Activated CD8-positive, alpha-beta T cell treated with anti-CD3 and anti-CD28 coated beads for 36 hours (primary cell): ENCODE measurements around the gene GLYATL1B. TPM values are rescaled to one million over a fixed set of nuclear protein-coding genes. Genes with fewer than 3 reads are reported as not detected.
"Not testable (repeated sequence)": the region's sequence is repeated elsewhere in the genome, so short reads cannot be mapped to it uniquely, and the experiment has no call there.

Experiments used
- ATAC-seq: fragments of 200-7000 bp; cut with Tn5 transposase; one replicate; pipeline ENCODE4 v1.10.0; 2021; ENCODE audit warnings: mild to moderate bottlenecking, moderate library complexity
- CTCF ChIA-PET: fragments of 350-600 bp; sonication (Branson Sonifier 250); formaldehyde crosslinking; loops from one replicate; lab custom pipeline; 2021; ENCODE audit warnings: antibody characterized with exemption; lab: Charles Lee
- POLR2A ChIA-PET: fragments of 350-600 bp; sonication (Branson Sonifier 250); formaldehyde crosslinking; loops from one replicate; lab custom pipeline; 2021; ENCODE audit warnings: antibody characterized with exemption; lab: Charles Lee
- DNase-seq: peaks from one replicate; pipeline ENCODE4 v3.0.0-alpha.2; 2020
- H3K27ac Mint-ChIP-seq: one replicate; pipeline ENCODE4 v1.8.0; 2021; ENCODE audit warnings: mild to moderate bottlenecking, mixed read lengths
- H3K27me3 Mint-ChIP-seq: one replicate; pipeline ENCODE4 v1.8.0; 2021; ENCODE audit warnings: mixed read lengths
- H3K36me3 Mint-ChIP-seq: one replicate; pipeline ENCODE4 v1.8.0; 2021; ENCODE audit warnings: low read depth, mixed read lengths
- H3K4me1 Mint-ChIP-seq: one replicate; pipeline ENCODE4 v1.8.0; 2021; ENCODE audit warnings: low read depth, mixed read lengths
- H3K4me3 Mint-ChIP-seq: one replicate; pipeline ENCODE4 v1.8.0; 2021; ENCODE audit warnings: mild to moderate bottlenecking, moderate library complexity, mixed read lengths
- H3K9me3 Mint-ChIP-seq: one replicate; pipeline ENCODE4 v1.8.0; 2021; ENCODE audit warnings: mixed read lengths
- intact Hi-C: fragments of 100-400 bp; cut with micrococcal nuclease; formaldehyde crosslinking; loops from one replicate; pipeline ENCODE4 v1.10.0; 2022
- total RNA-seq, 2 experiments: library from RNA; stranded (reverse); gene quantifications; one replicate each; pipeline ENCODE4 v1.2.3, GENCODE V29; 2021
- TF ChIP-seq, protein P1 (sequence below): fragments of 200-600 bp; IDR thresholded peaks from one replicate; pipeline ENCODE4 v1.8.0; 2022; ENCODE audit warnings: antibody characterized with exemption, mild to moderate bottlenecking

GLYATL1B gene
- total RNA-seq, 2 experiments from 2014 or later: not detected

DNA sequence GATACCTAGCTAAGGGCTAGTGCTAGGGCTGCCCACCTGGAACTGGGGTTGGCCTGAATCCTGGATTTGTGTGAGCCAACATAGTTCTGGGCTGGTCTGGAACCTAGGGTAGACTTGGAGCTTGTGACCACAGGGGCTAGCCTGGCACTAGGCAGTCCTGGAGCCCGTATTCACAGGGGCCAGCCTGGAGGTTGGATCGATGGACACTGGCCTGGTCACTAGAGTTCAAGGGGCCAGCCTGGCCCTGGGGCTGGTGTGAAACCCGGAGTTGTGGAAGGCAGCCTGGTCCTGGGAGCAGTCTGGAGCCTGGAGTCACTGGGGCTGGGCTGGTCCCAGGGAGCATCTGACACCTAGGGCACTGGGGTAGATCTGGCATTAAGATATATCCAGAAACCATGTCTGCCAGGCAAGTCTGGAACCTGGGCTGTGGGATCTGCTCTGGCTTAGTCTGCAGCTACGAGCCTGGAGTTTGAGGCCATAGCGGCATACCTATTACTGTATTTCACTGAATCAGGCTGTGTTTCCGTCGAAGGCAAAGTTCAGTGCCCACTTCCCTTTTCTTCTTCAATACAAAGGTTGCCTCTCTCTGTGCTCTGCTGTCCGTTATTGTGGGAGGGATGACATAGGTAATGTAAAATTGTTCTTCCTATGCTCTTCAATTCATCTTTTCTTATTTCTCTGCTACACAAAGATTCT is 9.1 kb upstream of the GLYATL1B start:
- Mint-ChIP-seq H3K4me1 (peaks cover 1% of the 10 kb centered on the region), H3K27me3 (peaks cover 22% of the 10 kb centered on the region), H3K4me3 (no peak overlapping the region), H3K9me3 (no peaks in the 10 kb centered on the region), H3K36me3 (no peaks in the 10 kb centered on the region), H3K27ac (no peak overlapping the region)
- intact Hi-C loops: no loop called here
- DNase-seq (no peak), ATAC-seq (no peak)
- TF ChIP-seq, protein P1, sequence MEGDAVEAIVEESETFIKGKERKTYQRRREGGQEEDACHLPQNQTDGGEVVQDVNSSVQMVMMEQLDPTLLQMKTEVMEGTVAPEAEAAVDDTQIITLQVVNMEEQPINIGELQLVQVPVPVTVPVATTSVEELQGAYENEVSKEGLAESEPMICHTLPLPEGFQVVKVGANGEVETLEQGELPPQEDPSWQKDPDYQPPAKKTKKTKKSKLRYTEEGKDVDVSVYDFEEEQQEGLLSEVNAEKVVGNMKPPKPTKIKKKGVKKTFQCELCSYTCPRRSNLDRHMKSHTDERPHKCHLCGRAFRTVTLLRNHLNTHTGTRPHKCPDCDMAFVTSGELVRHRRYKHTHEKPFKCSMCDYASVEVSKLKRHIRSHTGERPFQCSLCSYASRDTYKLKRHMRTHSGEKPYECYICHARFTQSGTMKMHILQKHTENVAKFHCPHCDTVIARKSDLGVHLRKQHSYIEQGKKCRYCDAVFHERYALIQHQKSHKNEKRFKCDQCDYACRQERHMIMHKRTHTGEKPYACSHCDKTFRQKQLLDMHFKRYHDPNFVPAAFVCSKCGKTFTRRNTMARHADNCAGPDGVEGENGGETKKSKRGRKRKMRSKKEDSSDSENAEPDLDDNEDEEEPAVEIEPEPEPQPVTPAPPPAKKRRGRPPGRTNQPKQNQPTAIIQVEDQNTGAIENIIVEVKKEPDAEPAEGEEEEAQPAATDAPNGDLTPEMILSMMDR: no peak
- POLR2A ChIA-PET: no interaction called here
- CTCF ChIA-PET: interaction anchor here (1.3 to 1.7 kb wide), 3 partner anchors 19 to 59 kb away, joined by 3 to 4 read pairs (median 3); no protein-coding TSS in a partner anchor

DNA sequence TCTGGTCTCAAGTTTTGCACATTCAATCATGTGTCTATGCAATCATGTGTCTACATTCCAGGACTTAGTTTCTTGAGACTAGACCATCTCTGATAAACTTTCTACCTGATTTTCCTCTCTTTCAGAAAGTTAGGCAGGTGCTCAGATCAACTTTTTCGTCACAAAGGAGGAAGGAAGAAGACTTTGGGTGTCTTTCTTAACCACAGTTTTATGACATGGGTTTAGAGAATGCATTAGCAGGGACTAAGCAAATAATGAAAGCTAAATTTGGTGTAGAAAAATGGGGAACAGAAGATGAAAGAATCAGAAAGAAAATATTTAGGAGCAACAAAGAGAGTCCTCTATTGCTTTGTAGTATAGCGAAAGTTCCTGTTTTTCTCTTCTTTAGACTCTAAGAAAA is 7.7 kb upstream of the GLYATL1B start:
- Mint-ChIP-seq H3K36me3 (no peaks in the 10 kb centered on the region), H3K4me1 (peaks cover 1% of the 10 kb centered on the region), H3K4me3 (no peak overlapping the region), H3K27me3 (peaks cover 25% of the 10 kb centered on the region), H3K27ac (no peak overlapping the region), H3K9me3 (no peaks in the 10 kb centered on the region)
- ATAC-seq: no peak
- TF ChIP-seq, protein P1: no peak
- ChIA-PET POLR2A (no interaction called here), CTCF (interaction anchor here (1.2 to 2.2 kb wide), 5 partner anchors 18 to 107 kb away, joined by 3 to 9 read pairs (median 4); no protein-coding TSS in a partner anchor)
- intact Hi-C loops: no loop called here
- DNase-seq: no peak

DNA sequence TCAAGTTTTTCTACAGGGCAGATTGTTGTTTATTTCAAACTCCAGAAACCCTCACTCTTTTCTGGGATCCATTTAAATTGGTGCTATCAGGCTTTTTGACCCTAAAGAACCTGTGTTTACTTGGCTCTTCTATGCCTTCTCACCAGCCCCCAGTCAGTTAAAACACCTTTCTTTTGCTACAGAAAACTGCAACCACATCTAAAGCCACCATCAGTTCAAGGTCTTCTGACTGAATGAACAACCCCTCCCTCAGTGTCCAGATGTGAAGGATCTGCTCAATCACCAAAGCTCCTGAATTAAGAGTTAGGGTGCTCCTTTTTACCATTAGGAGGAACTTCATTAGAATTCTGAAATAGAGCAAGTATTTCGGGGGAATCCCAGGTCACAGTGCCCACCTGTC is 7.0 kb upstream of the GLYATL1B start:
- DNase-seq: no peak
- CTCF ChIA-PET: interaction anchor here (1.2 to 2.2 kb wide), 5 partner anchors 19 to 107 kb away, joined by 3 to 9 read pairs (median 5); no protein-coding TSS in a partner anchor
- H3K27ac Mint-ChIP-seq: no peak overlapping the region
- H3K9me3 Mint-ChIP-seq: no peaks in the 10 kb centered on the region
- no peaks in the 10 kb centered on the region for H3K36me3 Mint-ChIP-seq
- POLR2A ChIA-PET: no interaction called here
- intact Hi-C loops: no loop called here
- TF ChIP-seq, protein P1: no peak
- no peak overlapping the region for H3K4me3 Mint-ChIP-seq
- no peak for ATAC-seq
- H3K27me3 Mint-ChIP-seq: peaks cover 24% of the 10 kb centered on the region
- H3K4me1 Mint-ChIP-seq: peaks cover 1% of the 10 kb centered on the region

DNA sequence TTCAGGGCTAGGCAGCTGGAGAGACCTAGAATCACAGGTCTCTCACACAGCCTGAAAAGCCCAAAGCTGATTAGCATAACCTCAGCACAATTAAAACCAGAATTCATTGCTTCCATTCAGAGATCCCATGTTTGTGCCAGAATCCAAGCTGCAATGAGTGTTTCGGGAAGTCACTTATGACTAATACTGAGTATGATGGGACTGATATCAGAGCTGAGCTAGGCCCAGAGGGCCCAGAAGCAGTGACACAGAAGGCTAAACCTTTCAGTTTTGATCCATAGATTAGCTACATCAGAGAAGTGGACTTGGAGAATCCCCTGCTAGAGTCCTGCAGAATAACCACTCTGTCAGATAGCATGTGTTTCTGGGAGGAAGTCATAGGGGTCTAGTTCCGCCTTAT is 5.7 kb upstream of the GLYATL1B start:
- CTCF ChIA-PET: interaction anchor here (1.2 to 2.0 kb wide), 3 partner anchors 27 to 78 kb away, joined by 4 to 9 read pairs (median 5); no protein-coding TSS in a partner anchor
- H3K9me3 Mint-ChIP-seq, POLR2A ChIA-PET, DNase-seq, H3K27ac Mint-ChIP-seq, intact Hi-C loops, H3K36me3 Mint-ChIP-seq, ATAC-seq, H3K4me1 Mint-ChIP-seq, H3K4me3 Mint-ChIP-seq: not testable (repeated sequence)
- peaks cover 18% of the 10 kb centered on the region for H3K27me3 Mint-ChIP-seq

DNA sequence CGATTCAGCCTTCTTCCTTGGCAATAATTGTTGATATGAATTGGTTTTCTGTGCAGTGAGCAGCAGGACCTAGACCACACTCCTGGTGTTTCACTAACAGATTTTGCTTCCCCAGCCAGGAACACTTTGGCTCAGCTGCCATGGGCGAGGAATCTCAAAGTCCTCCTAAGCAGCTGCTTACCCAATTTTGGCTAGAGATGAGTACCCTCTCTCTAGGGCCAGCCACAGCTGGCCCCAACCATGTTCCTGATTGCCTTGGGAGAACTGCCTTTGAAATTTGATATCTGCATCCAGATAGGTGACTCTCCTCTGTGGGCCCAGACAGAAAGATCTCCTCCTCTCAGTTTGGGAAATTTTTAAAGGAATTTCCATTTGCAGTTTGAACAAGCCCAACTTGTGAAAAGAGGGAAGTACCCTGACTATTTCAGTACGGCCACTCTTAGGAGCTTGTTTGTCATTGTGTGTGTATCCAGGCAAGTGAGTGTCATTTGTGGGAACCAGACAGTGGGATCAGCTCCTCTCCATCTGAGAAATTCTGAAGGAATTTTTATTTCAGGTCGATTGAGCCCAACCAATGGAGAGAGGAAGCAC is 4.6 kb upstream of the GLYATL1B start:
- CTCF ChIA-PET: interaction anchor here (2.0 kb wide), 1 partner anchor 77 kb away, joined by 9 read pairs; no protein-coding TSS in a partner anchor
- ATAC-seq, DNase-seq, H3K9me3 Mint-ChIP-seq, H3K4me3 Mint-ChIP-seq, H3K27ac Mint-ChIP-seq, POLR2A ChIA-PET, H3K4me1 Mint-ChIP-seq, H3K36me3 Mint-ChIP-seq, intact Hi-C loops: not testable (repeated sequence)
- peaks cover 15% of the 10 kb centered on the region for H3K27me3 Mint-ChIP-seq

DNA sequence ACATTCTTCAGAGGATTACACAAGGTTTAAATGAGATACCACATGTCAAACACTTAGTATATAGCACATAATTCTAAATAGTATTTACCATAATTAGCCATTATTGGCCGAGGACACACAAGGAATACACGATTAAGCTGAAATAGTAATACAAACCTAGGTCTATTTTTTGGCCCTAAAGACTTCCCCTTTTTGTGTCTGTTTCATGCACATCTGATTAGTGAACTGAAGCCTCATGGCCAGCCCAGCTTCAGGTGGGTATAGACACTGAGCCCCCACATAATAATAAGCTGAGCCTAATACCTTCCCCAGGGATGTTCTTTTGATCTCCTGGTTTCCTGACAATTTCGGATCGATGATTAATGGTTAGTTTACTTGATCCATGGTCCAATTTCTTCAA is 2.1 kb downstream of the GLYATL1B start:
- ATAC-seq (no peak), DNase-seq (no peak)
- no peaks in the 10 kb centered on the region for H3K36me3 Mint-ChIP-seq
- no peak overlapping the region for H3K27ac Mint-ChIP-seq
- TF ChIP-seq, protein P1: no peak
- ChIA-PET CTCF (interaction anchor here (1.3 kb wide), 1 partner anchor 48 kb away, joined by 7 read pairs; no protein-coding TSS in a partner anchor), POLR2A (no interaction called here)
- no peak overlapping the region for H3K4me3 Mint-ChIP-seq
- intact Hi-C loops: no loop called here
- H3K9me3 Mint-ChIP-seq: no peaks in the 10 kb centered on the region
- H3K27me3 Mint-ChIP-seq: peaks cover 7% of the 10 kb centered on the region
- H3K4me1 Mint-ChIP-seq: no peaks in the 10 kb centered on the region

DNA sequence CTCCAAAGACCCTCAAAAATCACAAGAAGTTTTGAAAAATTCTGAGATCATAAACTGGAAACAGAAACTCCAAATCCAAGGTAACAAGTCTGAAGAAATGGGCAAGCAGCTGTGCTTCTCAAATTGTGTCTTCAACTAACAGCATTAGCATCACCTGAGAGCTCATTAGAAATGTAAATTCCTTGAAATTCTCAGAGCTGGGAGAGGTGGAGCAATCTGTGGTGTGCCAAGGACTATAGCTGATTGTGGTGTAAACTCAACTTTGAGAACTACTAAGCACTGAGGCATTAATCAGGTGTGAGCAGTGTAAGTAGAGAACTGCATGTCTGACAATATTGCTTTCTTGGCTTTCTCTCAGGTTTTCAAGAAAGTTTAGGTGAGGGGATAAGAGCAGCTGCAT is 7.5 kb downstream of the GLYATL1B start:
- ATAC-seq, H3K9me3 Mint-ChIP-seq, H3K27ac Mint-ChIP-seq, H3K4me1 Mint-ChIP-seq, H3K4me3 Mint-ChIP-seq, H3K36me3 Mint-ChIP-seq, DNase-seq, POLR2A ChIA-PET, intact Hi-C loops: not testable (repeated sequence)
- peaks cover 12% of the 10 kb centered on the region for H3K27me3 Mint-ChIP-seq
- CTCF ChIA-PET: interaction anchor here (1.0 to 1.2 kb wide), 2 partner anchors 42 to 65 kb away, joined by 5 read pairs; no protein-coding TSS in a partner anchor

DNA sequence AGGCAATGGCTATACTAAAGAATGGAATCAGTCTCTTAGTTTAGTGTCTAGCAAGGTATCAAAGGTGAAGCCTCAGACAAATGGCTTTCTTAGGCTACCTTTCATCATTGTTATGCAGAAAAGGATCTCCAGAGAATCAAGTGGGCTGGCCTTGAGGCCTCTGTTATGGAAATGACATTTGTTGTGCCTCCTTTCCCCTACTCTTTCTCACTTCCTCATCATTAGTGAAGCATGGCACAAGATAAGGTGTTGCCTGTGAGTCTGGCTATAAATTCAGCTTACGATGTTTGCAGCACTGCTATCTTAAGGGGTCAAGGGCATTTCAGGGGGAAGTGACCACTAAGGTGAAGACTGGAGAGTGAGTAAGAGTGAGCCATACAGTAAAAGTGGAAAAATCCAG is 9.1 kb downstream of the GLYATL1B start:
- DNase-seq, H3K9me3 Mint-ChIP-seq, H3K4me1 Mint-ChIP-seq, H3K36me3 Mint-ChIP-seq, POLR2A ChIA-PET, H3K27ac Mint-ChIP-seq, ATAC-seq, H3K4me3 Mint-ChIP-seq: not testable (repeated sequence)
- intact Hi-C loops: loop anchor here (5.0 kb wide), 2 partner anchors 42 to 62 kb away; no protein-coding TSS in a partner anchor
- H3K27me3 Mint-ChIP-seq: peaks cover 18% of the 10 kb centered on the region
- CTCF ChIA-PET: interaction anchor here (2.0 to 6.0 kb wide), 3 partner anchors 17 to 62 kb away, joined by 4 to 52 read pairs (median 44); no protein-coding TSS in a partner anchor
